Measurements from ENCODE around the gene BAG5. TPM values are rescaled to one million over a fixed set of nuclear protein-coding genes. Genes with fewer than 3 reads are reported as not detected.

BAG5 gene
- total RNA-seq, 2 experiments from 2014 or later, result 23.2 to 23.8 TPM

DNA sequence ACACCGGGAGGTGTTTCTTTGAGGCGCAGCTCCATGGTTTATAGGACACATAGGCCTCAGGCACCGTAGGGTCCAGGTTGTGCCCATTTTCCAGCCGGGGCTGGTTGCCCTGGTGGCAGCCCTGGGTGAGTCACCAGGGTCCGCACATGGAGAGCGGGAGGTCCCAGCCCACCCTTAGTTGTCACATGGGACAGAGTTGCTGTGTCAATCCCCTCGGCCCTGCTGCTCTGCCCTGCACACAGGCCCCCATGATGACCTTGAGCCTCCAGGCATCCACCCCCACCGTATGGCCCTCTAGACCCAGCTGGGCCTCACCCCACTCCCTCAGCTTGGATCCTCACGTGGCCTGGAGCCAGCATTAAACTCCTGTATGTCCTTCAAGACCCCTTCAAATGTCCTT lies 25.8 kb downstream of the BAG5 start:
- intact Hi-C loops (cut with micrococcal nuclease), result no loop called here
- H3K36me3 Mint-ChIP-seq, result no peaks in the 10 kb centered on the region
- H3K9me3 Mint-ChIP-seq, result no peaks in the 10 kb centered on the region
- ChIA-PET CTCF (interaction anchor here (1.0 kb wide), 2 partner anchors 10 to 38 kb away, joined by 4 to 5 read pairs; no protein-coding TSS in a partner anchor), POLR2A (no interaction called here)
- no peak overlapping the region for H3K27ac Mint-ChIP-seq
- H3K27me3 Mint-ChIP-seq, result no peaks in the 10 kb centered on the region
- DNase-seq, result no peak
- H3K4me1 Mint-ChIP-seq (ENCODE audit: low read depth), result peaks cover under 1% of the 10 kb centered on the region
- H3K4me3 Mint-ChIP-seq, result no peak overlapping the region

DNA sequence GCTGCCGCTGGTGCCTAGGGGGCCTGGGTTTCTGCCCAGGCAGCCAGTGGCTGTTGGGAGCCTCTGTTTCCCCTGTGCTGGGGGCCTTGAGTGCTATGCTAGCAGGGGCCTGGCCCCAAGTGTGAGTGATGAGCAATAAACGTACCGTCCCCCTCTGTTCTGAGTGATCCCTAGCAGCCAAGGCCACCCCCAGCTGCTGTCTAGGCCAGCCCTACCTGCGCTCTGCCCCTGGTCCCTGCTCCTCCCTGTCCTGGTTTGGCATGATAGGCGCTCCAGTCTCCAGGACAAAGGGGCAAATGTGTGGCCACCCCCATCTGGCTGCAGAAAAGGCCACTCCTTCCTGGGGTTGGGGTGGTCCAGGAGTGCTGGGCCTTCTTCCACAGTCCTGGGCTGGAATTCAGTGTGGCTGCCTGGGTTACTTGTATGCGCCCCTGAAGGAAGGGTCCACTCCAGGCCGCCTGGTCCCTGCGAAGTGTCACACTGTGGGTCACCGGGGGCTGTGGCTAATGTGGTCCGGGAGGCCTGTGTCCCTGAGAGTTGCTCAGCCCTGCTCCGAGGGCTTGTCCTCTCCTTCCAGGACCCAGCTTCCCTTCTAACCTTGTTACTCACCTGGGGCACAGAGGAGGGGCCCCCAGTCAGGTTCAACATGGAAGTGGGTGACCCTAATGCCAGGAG lies 26.4 kb downstream of the BAG5 start:
- DNase-seq, result no peak
- no peak overlapping the region for H3K27ac Mint-ChIP-seq
- peaks cover 4% of the 10 kb centered on the region for H3K36me3 Mint-ChIP-seq
- H3K4me3 Mint-ChIP-seq, result no peak overlapping the region
- no peaks in the 10 kb centered on the region for H3K9me3 Mint-ChIP-seq
- ChIA-PET POLR2A (no interaction called here), CTCF (interaction anchor here (1.0 kb wide), 1 partner anchor 37 kb away, joined by 5 read pairs; no protein-coding TSS in a partner anchor)
- no peaks in the 10 kb centered on the region for H3K27me3 Mint-ChIP-seq
- intact Hi-C loops (cut with micrococcal nuclease), result no loop called here
- peaks cover 7% of the 10 kb centered on the region for H3K4me1 Mint-ChIP-seq (ENCODE audit: low read depth)

DNA sequence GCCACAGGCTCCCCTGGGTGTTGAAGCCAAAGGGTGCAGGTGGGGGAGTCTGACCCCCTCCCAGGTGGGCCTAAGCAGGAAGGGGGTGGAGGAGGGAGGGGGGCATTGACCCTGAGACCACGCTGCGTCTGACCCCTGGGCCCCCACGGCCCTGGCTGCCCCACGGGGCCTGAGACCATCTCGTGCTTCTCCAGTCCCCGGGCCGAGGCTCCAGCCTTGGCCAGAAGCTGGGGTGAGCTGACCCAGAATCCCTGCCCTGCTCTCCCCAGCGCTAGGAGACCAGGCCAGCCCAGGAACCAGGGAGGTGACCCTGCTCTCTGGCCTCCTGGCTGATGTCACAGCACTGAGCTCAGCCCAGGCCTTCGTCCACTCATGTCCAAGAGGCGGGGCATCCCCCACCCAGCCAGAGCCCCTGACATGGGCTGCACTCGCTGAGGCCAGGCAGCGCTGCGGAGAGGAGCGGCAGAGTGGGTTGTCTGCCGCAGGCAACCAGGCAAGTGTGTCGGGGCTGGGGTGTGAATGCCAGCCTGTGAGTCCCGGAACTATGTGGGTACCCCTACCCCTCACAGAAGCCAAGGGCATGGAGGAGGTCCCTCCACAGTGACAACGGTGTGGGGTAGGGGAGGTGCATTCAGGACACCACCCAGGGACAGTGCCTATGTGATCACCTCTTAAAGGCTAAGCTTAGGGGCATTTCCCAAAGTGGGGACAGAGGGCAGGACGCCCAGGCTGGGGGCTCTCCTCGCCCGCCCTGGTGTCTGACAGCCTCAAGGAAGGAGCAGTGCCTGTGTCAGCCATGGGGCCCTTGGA lies 27.2 kb downstream of the BAG5 start:
- Mint-ChIP-seq H3K4me1 (ENCODE audit: low read depth) (peaks cover 14% of the 10 kb centered on the region), H3K9me3 (no peaks in the 10 kb centered on the region), H3K36me3 (peaks cover 4% of the 10 kb centered on the region), H3K27ac (no peak overlapping the region), H3K4me3 (no peak overlapping the region), H3K27me3 (no peaks in the 10 kb centered on the region)
- DNase-seq, result no peak
- intact Hi-C loops (cut with micrococcal nuclease), result no loop called here
- ChIA-PET POLR2A (no interaction called here), CTCF (no interaction called here)

DNA sequence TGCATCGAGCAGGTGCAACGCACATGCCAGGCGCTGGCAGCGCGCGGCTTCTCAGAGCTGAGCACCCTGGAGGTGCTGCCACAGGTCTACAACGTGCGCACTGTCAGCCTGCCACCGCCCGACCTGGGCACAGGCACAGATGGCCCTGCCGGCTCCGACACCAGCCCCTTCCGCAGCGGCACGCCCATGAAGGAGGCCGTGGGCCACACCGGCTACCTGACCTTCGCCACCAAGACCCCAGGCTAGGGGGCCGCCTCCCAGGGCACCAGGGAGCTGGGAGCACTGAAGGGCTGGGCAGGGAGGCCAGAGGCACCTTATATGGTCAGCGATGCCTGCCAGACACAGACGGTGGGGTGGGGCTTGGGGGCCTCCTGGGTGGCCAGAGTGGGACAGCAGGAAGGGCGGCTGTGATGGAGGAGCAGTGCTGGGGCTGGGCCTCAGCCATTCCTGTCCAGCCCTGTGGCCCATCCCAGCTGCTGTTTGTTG lies 27.8 kb downstream of the BAG5 start:
- ChIA-PET POLR2A (no interaction called here), CTCF (no interaction called here)
- Mint-ChIP-seq H3K36me3 (peaks cover 4% of the 10 kb centered on the region), H3K4me3 (no peak overlapping the region), H3K27ac (no peak overlapping the region), H3K4me1 (ENCODE audit: low read depth) (peaks cover 21% of the 10 kb centered on the region), H3K9me3 (no peaks in the 10 kb centered on the region), H3K27me3 (no peaks in the 10 kb centered on the region)
- DNase-seq, result no peak
- intact Hi-C loops (cut with micrococcal nuclease), result no loop called here

DNA sequence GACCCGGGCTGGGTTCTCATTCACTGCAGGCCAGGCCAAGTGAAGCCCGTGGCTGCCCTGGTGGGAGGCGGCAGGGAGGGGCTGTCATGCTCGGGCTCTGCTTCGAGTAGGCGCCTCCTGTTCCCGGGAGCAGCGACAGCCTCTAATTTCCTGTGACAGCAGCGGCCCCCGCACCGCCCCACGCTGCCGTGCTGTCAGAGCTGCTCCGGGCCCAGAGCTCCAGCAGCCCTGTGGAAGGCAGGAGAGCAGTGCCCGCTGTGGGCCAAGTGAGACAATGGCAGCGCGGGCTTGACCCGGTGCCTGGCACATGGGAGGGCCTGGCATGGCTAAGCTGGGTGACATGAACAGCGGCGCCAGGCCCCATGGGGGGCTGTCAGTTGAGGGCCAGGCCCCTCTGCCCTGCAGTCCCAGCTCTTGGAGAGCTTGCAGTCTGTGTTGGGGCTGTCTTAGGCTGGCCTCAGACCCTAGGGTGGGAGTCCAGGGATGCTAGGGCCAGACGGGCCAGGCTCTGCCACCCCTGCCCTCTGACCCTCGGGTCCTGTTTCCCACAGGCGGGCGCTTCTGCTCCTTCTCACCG lies 28.4 kb downstream of the BAG5 start:
- DNase-seq, result no peak
- POLR2A ChIA-PET, result no interaction called here
- CTCF ChIA-PET, result no interaction called here
- no peak overlapping the region for H3K27ac Mint-ChIP-seq
- peaks cover 23% of the 10 kb centered on the region for H3K4me1 Mint-ChIP-seq (ENCODE audit: low read depth)
- intact Hi-C loops (cut with micrococcal nuclease), result no loop called here
- H3K27me3 Mint-ChIP-seq, result no peaks in the 10 kb centered on the region
- H3K9me3 Mint-ChIP-seq, result no peaks in the 10 kb centered on the region
- peaks cover 4% of the 10 kb centered on the region for H3K36me3 Mint-ChIP-seq
- H3K4me3 Mint-ChIP-seq, result no peak overlapping the region

DNA sequence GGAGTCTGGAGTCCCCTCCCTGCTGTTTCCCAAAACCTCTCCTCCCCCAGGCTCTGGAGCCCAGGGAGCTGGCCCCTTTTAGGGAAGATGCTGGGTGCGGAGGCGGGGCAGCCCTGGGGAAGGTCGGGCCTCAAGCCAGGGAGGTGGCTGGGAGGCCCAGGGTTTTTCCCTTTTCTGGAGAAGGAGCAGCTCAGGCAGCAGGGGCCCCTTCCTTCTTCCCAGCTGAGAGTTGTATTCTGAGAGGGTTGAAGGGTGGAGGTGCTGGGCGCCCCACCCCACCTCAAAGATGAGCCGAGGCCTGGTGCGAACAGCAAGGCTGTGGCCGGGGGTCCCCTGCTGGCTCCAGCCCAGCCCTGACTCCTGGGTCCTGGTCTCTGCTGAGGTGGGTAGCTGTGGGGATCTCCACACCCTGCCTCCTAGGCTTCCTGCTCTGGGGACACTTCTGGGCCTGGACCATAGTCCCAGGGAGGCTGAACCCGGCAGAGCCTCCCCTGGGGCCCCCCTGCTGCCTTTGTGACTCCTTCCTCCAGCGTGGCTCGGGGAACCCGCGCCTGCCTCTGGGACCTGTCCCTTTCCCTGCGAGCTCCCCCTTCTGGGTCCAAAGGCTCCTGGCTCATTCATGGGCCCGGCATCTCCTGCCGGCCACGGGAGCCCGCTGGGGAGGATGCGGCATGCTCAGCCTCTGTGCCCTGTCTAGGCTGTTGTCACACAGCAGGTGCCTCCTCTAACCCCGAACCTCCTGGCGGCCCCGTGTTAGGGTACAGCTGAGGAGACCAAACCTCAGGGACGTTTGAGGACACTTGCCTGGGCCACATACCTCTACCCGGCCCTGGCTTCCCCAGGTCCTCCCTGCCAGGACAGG lies 29.1 kb downstream of the BAG5 start:
- H3K4me1 Mint-ChIP-seq (ENCODE audit: low read depth), result peaks cover 25% of the 10 kb centered on the region
- no peak overlapping the region for H3K27ac Mint-ChIP-seq
- H3K36me3 Mint-ChIP-seq, result peaks cover 4% of the 10 kb centered on the region
- POLR2A ChIA-PET, result no interaction called here
- H3K4me3 Mint-ChIP-seq, result no peak overlapping the region
- intact Hi-C loops (cut with micrococcal nuclease), result no loop called here
- CTCF ChIA-PET, result interaction anchor here (1.3 kb wide), 1 partner anchor 14 kb away, joined by 4 read pairs; no protein-coding TSS in a partner anchor
- no peak for DNase-seq
- H3K27me3 Mint-ChIP-seq, result no peaks in the 10 kb centered on the region
- H3K9me3 Mint-ChIP-seq, result no peaks in the 10 kb centered on the region

DNA sequence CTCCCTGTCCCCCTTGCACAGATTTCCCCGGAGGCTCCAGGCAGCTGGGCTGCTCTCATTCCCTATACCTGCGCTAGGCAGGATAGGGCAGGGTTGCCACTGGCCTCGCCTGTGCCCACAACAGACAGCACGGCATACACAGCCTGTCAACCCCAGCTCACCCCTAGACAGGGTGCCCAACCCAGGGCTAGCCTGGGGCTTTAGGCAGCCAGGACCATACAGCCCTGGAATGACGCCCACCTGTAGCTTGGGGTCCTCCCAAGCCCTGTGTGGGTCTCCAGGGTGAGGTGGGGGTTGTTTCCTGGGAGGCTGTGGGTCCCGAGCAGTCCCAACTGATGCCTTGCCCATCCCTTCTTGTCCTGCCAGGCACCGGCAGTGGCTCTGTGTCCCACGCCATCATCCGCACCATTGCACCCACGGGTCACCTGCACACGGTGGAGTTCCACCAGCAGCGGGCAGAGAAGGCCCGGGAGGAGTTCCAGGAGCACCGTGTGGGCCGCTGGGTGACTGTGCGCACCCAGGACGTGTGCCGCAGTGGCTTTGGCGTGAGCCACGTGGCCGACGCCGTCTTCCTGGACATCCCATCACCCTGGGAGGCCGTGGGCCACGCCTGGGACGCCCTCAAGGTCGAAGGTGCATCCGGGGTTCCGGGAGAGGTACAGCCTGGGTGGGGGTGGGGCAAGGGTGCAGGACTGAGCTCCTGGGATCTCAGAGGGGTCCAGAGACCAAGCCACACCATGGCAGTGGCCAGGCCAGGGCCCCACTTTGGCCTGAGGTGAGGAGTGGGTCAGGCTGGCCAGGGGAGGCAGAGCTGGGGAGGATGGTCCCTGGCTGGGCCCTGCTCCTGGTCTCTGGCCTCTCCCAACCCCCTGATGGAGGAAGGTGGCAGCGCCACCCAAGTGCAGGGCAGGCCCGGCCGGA lies 30.0 kb downstream of the BAG5 start:
- Mint-ChIP-seq H3K27me3 (no peaks in the 10 kb centered on the region), H3K27ac (no peak overlapping the region), H3K36me3 (peaks cover 4% of the 10 kb centered on the region), H3K9me3 (no peaks in the 10 kb centered on the region), H3K4me3 (no peak overlapping the region), H3K4me1 (ENCODE audit: low read depth) (peaks cover 32% of the 10 kb centered on the region)
- CTCF ChIA-PET, result interaction anchor here (1.3 kb wide), 2 partner anchors 14 to 15 kb away, joined by 3 to 4 read pairs; no protein-coding TSS in a partner anchor
- DNase-seq, result no peak
- intact Hi-C loops (cut with micrococcal nuclease), result no loop called here
- POLR2A ChIA-PET, result no interaction called here

DNA sequence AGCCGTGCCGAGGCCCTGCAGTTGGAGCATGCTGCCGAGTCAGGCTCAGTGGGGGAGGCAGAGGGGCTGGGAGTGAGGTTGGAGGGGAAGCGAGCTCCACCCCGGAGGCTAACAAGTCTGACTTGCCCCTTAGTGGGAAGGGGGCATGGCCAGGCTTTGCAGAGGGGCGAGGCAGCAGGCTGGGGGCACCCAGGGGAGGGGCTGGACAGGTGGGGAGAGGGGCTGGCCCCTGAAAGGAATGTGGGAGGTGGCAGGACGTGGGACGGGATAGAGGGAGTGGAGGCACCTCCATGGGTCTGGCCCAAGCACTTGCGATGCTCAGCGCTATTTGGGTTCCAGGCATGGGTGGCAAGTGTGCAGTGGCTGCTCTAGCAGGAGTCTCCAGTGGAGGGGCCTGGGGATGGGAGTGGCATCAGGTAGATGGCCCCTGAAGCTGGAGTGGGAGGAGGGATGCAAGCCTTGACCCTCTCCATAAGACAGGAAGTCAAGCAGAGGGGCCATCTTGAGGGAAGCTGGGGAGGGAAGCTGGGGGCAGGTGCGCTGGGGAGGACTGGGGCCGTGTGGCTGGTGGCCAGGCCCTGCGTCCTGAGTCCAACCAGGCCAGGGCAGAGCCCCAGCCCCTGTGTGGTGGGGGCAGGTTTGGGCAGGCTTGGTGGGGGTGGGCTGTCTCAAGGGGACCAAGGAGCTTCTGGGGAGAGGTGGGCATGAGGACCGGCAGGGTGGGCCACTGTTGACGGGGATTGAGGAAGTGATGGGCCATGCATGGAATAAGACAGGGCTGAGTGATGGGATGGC lies 30.8 kb downstream of the BAG5 start:
- no peak overlapping the region for H3K27ac Mint-ChIP-seq

DNA sequence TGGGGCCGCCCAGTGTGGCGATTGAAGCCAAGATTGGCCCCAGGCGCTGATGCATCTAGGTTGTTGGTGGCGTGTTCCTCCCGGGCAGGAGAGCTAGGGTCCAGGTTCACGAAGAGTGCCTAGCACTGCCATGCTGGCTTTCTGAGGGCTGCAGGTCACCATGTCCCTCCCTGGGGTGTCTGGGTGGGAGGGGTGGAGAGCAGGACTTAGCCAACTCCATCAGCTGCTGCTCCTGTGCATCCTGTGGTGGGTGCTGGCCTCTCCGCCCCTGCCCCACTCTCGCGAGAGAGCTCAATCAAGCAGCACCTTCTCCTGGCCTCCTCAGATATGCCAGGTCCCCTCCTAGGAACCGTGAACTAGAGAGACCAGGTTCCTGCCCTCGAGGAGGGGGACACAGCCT lies 31.6 kb downstream of the BAG5 start:
- Mint-ChIP-seq H3K27me3 (no peaks in the 10 kb centered on the region), H3K4me3 (peak overlapping the region; percentile 94), H3K4me1 (ENCODE audit: low read depth) (peaks cover 37% of the 10 kb centered on the region), H3K27ac (no peak overlapping the region), H3K9me3 (no peaks in the 10 kb centered on the region), H3K36me3 (peaks cover 4% of the 10 kb centered on the region)
- ChIA-PET POLR2A (interaction anchor here (0.9 kb wide), 1 partner anchor 31 kb away, joined by 3 read pairs; no protein-coding TSS in a partner anchor), CTCF (interaction anchor here (0.9 to 4.7 kb wide), 3 partner anchors 12 to 31 kb away, joined by 3 to 38 read pairs (median 3); no protein-coding TSS in a partner anchor)
- no peak for DNase-seq
- intact Hi-C loops (cut with micrococcal nuclease), result no loop called here

More for the DNA sequence above, 30.8 kb downstream of the BAG5 start:
- Mint-ChIP-seq H3K27me3 (no peaks in the 10 kb centered on the region), H3K36me3 (peaks cover 4% of the 10 kb centered on the region), H3K4me1 (ENCODE audit: low read depth) (peaks cover 37% of the 10 kb centered on the region), H3K4me3 (peak overlapping the region; percentile 28), H3K9me3 (no peaks in the 10 kb centered on the region)
- no peak for DNase-seq
- ChIA-PET CTCF (interaction anchor here (1.1 to 4.7 kb wide), 3 partner anchors 13 to 32 kb away, joined by 3 to 38 read pairs (median 3); no protein-coding TSS in a partner anchor), POLR2A (no interaction called here)
- intact Hi-C loops (cut with micrococcal nuclease), result no loop called here

DNA sequence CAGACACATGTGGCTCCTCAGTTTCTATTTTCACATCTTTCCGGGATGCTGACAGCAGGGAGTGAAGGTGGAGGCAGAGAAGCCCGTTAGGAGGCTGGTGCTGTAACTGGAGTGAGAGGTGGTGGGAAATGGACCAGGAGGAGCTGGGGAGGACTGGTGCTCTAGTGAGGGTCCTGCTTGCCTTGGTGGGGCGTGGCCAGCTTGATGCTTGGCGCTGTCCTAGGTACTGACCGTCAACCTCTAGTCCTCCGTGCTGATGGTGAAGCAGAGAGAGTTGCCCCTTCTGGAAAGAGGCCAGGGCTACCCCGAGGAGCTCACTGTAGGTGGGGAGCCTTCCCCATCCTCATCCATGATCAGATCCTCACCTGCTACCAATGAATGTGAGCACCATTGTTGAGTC lies 32.1 kb downstream of the BAG5 start:
- ChIA-PET POLR2A (interaction anchor here (0.9 kb wide), 1 partner anchor 31 kb away, joined by 3 read pairs; no protein-coding TSS in a partner anchor), CTCF (interaction anchor here (0.9 to 4.7 kb wide), 5 partner anchors 9 to 31 kb away, joined by 3 to 38 read pairs (median 3); no protein-coding TSS in a partner anchor)
- Mint-ChIP-seq H3K27me3 (no peaks in the 10 kb centered on the region), H3K9me3 (no peaks in the 10 kb centered on the region), H3K4me3 (peak overlapping the region; percentile 94), H3K36me3 (peaks cover 4% of the 10 kb centered on the region), H3K4me1 (ENCODE audit: low read depth) (peaks cover 37% of the 10 kb centered on the region), H3K27ac (no peak overlapping the region)
- peak; percentile 48 for DNase-seq
- intact Hi-C loops (cut with micrococcal nuclease), result no loop called here
